GM12872 (cell line): Measurements from ENCODE around the gene PALMD.

ENCODE experiments used
- CTCF ChIP-seq: IDR thresholded peaks from 3 replicates; pipeline ENCODE4 v1.5.1; 2011; ENCODE audit warnings: low read depth, mild to moderate bottlenecking, low read length, moderate library complexity; ENCODE audit not compliant: insufficient read depth

PALMD gene

GRCh38 chr1:99650773-99651437, 5.0 kb downstream of the PALMD start:
- no peak for TF ChIP-seq CTCF

DNA sequence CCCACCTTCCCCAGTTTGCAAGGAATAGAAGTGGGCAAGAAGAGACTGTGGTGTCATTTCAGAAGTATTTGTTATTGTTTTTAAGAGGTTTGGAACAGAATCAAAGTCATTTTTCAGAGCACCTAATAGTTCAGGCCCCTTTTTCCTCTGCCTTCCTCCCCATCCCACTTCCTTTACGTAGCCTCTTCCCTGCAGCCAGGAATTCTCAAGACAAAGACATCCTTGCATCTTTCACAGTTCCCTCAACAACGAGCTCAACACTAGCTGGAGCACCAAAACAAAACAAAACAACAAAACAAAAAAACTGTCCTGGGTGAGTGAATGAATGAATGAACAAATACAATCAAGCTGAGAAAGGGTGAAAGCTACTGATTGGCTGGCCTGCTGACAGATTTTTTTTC, 7.0 kb downstream of the PALMD start:
- TF ChIP-seq CTCF, result no peak

DNA sequence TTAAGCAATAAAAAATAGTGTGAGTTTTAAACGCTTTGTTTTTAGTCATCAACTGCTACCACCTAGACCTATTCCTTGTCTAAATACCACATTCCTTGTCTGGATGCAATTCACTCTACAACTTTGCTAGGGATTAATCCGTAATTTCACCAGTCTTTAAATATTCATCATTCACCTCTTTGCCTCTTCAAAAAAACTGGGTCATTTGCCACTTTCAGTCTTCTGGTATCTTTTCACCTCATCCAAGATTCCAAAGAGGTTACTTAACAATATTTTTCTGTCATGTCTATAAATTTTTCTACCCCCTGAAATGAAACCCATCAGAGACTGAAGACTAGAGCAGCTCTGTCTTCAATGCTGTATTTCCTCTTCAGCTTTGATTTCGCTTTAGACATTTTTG, 9.5 kb downstream of the PALMD start:
- TF ChIP-seq CTCF, result no peak

DNA sequence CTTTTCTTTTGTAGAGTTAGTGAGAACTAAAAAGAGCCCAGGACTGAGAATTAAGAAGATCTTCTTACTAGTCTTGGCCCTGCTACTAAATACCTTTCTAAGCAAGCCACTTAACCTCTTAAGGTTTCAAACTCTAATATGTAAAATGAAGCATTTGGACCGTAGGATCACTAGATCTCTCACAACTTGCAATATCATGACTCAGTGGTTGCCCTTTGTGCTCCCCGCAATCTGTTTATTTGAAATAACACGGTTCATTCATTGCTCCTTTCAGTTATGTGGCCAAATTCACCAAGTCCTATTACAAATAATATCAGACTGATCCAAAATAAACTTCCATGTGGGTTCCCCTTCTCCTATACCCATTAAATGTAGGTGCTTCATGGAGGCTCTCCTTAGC, 10.8 kb downstream of the PALMD start:
- TF ChIP-seq CTCF, result no peak

GRCh38 chr1:99657213-99658030, 11.5 kb downstream of the PALMD start:
- no peak for TF ChIP-seq CTCF

DNA sequence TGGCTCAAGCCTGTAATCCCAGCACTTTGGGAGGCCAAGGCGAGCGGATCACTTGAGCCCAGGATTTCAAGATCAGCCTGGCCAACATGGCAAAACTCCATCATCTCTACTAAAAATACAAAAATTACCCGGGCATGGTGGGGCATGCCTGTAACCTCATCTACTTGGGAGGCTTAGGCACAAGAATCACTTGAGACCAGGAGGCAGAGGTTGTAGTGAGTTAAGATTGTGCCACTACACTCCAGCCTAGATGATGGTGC, 12.0 kb downstream of the PALMD start:
- no peak for TF ChIP-seq CTCF

DNA sequence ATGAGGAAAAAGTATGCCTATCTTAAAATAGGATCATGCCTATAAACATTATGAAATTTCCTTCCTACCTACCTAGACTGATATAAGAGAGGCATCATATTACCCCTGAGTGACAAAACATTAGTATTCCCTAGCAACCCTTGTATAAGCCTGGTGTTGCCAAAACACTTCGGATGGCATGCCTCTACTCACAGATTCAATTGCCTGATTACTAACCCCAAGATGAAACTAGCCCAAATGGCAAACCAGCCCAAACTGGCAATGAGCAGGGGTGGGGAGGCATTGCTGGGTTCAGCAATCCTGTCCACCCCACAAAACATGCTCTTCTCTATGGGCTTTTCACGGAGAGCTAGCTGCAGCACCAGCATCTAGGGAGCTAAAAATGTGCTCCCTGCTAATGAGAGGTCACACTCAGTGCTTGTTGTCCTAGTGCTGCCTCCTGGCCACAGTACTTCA, 13.9 kb downstream of the PALMD start:
- TF ChIP-seq CTCF, result no peak
